ENCODE measurements around the gene HAUS3. TPM values are rescaled to one million over a fixed set of nuclear protein-coding genes. Genes with fewer than 3 reads are reported as not detected.
A peak's percentile ranks its signal among the peaks of the same experiment; 100 is the strongest.

Gene HAUS3
- total RNA-seq, 1 experiment from 2014 or later, result 11.9 TPM

DNA sequence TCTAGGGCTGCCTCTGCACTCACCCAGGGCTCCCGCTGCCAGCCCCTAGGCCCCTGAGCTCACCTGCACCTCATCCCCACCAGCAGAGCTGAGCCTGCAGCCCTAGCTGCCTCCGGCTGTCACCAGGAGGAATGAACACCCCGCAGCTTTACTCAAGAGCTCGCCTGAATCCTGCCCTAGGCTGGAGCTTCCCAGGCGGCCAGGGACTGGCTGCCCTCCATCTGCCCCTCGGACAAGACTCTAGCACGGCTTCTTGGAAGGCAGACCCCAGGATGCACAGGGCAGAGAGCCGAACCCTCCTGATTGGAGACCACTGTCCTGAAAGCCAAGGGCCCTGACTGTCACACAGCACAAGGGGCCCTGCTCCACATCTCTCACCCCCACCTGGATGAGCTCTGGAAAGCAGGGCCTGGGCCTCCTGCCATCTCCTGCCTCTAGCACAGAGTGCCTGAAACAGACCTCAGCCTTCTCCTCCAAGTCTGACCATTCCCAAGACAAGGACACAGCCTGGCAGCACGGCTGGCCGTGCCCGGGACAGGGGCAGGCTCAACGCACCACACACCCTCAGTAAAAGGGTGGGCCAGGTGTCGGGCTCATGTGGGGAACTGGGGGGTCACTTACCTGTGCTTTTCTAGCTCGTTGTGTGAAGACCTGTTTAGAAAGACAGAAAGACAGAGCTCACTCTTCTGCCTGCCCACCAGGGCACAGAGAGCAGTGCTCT lies 15.6 kb upstream of the HAUS3 start:
- Mint-ChIP-seq H3K4me1 (peaks cover 13% of the 10 kb centered on the region; the same call in 1 of the 2 replicates), H3K27ac (peak overlapping the region; percentile 27; the same call in 1 of the 2 replicates), H3K27me3 (ENCODE audit: low read depth) (no peaks in the 10 kb centered on the region), H3K9me3 (no peaks in the 10 kb centered on the region), H3K4me3 (no peak overlapping the region), H3K36me3 (no peaks in the 10 kb centered on the region)
- ATAC-seq, result no peak
- DNase-seq (ENCODE audit: low spot score), result peak; percentile 9
- CTCF ChIA-PET, result no interaction called here
- POLR2A ChIA-PET, result no interaction called here
- TF ChIP-seq TEAD1 (CRISPR knock-in tag; IDR thresholded peaks at IDR 0.05), result no peak
- TF ChIP-seq NR3C1 (CRISPR knock-in tag; conservative IDR thresholded peaks at IDR 0.05; ENCODE audit: low read depth), result no peak
- TF ChIP-seq NR1H2 (CRISPR knock-in tag; IDR thresholded peaks at IDR 0.05), result no peak
- no peak for TF ChIP-seq ZNF263 (CRISPR knock-in tag; IDR thresholded peaks at IDR 0.05; ENCODE audit: low read depth)
- TF ChIP-seq, protein P1, sequence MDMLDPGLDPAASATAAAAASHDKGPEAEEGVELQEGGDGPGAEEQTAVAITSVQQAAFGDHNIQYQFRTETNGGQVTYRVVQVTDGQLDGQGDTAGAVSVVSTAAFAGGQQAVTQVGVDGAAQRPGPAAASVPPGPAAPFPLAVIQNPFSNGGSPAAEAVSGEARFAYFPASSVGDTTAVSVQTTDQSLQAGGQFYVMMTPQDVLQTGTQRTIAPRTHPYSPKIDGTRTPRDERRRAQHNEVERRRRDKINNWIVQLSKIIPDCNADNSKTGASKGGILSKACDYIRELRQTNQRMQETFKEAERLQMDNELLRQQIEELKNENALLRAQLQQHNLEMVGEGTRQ (CRISPR knock-in tag; IDR thresholded peaks at IDR 0.05), result no peak

DNA sequence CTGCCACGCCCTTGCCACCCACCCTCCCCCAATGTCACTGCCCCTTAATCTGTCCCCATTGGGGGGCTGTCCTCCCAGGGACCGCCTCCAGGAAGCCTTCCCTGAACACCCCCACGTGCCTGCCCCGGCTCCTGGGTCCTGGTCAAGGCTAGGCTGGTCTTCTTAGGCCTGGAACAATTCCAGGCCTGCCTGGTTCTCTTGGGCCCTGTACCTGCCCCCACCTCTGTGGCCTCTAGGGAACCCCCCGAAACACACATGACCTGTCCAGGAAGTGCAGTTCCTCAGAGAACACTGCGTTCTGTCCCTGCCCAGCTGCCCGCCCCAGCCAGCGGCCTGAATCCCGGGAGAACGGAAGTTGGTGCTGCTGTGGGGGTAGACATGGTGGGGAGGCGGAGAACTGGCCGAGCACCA lies 14.9 kb upstream of the HAUS3 start:
- ChIA-PET CTCF (no interaction called here), POLR2A (no interaction called here)
- TF ChIP-seq SP1 (CRISPR knock-in tag; conservative IDR thresholded peaks at IDR 0.05), result no peak
- TF ChIP-seq RELA (CRISPR knock-in tag; IDR thresholded peaks at IDR 0.05; ENCODE audit: borderline replicate concordance), result no peak
- no peak for TF ChIP-seq MXD4 (CRISPR knock-in tag; IDR thresholded peaks at IDR 0.05; ENCODE audit: borderline replicate concordance)
- no peak for TF ChIP-seq ZNF138 (CRISPR knock-in tag; conservative IDR thresholded peaks at IDR 0.05)
- no peak for TF ChIP-seq ZNF671 (CRISPR knock-in tag; IDR thresholded peaks at IDR 0.05)
- TF ChIP-seq, protein P2, sequence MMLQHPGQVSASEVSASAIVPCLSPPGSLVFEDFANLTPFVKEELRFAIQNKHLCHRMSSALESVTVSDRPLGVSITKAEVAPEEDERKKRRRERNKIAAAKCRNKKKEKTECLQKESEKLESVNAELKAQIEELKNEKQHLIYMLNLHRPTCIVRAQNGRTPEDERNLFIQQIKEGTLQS (CRISPR knock-in tag; conservative IDR thresholded peaks at IDR 0.05), result no peak
- TF ChIP-seq ETV6 (CRISPR knock-in tag; IDR thresholded peaks at IDR 0.05), result no peak
- TF ChIP-seq ZNF317 (CRISPR knock-in tag; IDR thresholded peaks at IDR 0.05; ENCODE audit: borderline replicate concordance, low read depth), result no peak
- no peak for TF ChIP-seq TP53 (CRISPR knock-in tag; IDR thresholded peaks at IDR 0.05)
- TF ChIP-seq, protein P3, sequence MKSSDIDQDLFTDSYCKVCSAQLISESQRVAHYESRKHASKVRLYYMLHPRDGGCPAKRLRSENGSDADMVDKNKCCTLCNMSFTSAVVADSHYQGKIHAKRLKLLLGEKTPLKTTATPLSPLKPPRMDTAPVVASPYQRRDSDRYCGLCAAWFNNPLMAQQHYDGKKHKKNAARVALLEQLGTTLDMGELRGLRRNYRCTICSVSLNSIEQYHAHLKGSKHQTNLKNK (CRISPR knock-in tag; IDR thresholded peaks at IDR 0.05), result no peak
- TF ChIP-seq, protein P1 (CRISPR knock-in tag; IDR thresholded peaks at IDR 0.05), result no peak
- H3K4me1 Mint-ChIP-seq, result peaks cover 13% of the 10 kb centered on the region; the same call in 1 of the 2 replicates
- H3K9me3 Mint-ChIP-seq, result no peaks in the 10 kb centered on the region
- DNase-seq (ENCODE audit: low spot score), result no peak
- H3K27me3 Mint-ChIP-seq (ENCODE audit: low read depth), result no peaks in the 10 kb centered on the region
- H3K36me3 Mint-ChIP-seq, result no peaks in the 10 kb centered on the region
- H3K27ac Mint-ChIP-seq, result no peak overlapping the region
- no peak overlapping the region for H3K4me3 Mint-ChIP-seq
- ATAC-seq, result no peak

DNA sequence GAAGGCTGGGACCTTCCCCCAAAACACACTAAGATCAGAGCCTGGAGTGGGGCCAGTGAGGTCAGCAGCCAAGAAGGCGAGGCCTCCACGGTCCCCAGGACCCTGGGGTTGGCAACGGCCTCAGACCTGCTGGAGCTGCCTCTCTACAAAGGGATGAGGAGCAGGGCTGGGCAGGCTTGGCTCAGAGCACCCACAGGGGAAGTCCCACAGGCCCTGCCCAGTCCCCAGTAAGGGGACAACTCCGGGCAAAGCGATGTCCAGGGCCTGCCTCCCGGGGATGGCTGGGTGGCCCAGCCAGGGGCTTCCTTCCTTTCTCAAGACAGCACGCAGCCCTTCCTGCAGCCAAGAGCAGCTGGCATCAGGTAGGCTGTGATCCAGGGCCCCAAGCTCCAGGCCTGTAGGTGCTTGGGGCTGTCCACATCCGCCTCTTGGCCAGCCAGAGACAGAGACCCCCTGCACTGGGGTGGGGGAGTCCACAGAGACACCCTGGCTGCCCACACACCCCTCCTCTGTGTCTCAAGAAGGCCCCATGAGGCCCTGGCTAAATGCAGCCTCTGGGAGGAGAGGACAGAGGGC lies 14.3 kb upstream of the HAUS3 start:
- ATAC-seq, result no peak
- ChIA-PET CTCF (no interaction called here), POLR2A (no interaction called here)
- no peaks in the 10 kb centered on the region for H3K27me3 Mint-ChIP-seq (ENCODE audit: low read depth)
- no peak for TF ChIP-seq GABPB1 (CRISPR knock-in tag; IDR thresholded peaks at IDR 0.05)
- TF ChIP-seq, protein P4, sequence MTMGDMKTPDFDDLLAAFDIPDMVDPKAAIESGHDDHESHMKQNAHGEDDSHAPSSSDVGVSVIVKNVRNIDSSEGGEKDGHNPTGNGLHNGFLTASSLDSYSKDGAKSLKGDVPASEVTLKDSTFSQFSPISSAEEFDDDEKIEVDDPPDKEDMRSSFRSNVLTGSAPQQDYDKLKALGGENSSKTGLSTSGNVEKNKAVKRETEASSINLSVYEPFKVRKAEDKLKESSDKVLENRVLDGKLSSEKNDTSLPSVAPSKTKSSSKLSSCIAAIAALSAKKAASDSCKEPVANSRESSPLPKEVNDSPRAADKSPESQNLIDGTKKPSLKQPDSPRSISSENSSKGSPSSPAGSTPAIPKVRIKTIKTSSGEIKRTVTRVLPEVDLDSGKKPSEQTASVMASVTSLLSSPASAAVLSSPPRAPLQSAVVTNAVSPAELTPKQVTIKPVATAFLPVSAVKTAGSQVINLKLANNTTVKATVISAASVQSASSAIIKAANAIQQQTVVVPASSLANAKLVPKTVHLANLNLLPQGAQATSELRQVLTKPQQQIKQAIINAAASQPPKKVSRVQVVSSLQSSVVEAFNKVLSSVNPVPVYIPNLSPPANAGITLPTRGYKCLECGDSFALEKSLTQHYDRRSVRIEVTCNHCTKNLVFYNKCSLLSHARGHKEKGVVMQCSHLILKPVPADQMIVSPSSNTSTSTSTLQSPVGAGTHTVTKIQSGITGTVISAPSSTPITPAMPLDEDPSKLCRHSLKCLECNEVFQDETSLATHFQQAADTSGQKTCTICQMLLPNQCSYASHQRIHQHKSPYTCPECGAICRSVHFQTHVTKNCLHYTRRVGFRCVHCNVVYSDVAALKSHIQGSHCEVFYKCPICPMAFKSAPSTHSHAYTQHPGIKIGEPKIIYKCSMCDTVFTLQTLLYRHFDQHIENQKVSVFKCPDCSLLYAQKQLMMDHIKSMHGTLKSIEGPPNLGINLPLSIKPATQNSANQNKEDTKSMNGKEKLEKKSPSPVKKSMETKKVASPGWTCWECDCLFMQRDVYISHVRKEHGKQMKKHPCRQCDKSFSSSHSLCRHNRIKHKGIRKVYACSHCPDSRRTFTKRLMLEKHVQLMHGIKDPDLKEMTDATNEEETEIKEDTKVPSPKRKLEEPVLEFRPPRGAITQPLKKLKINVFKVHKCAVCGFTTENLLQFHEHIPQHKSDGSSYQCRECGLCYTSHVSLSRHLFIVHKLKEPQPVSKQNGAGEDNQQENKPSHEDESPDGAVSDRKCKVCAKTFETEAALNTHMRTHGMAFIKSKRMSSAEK (CRISPR knock-in tag; IDR thresholded peaks at IDR 0.05; ENCODE audit: borderline replicate concordance), result no peak
- TF ChIP-seq CBFB (CRISPR knock-in tag; IDR thresholded peaks at IDR 0.05; ENCODE audit: low read depth), result no peak
- TF ChIP-seq ZNF416 (CRISPR knock-in tag; IDR thresholded peaks at IDR 0.05), result no peak
- no peak for TF ChIP-seq ZNF317 (CRISPR knock-in tag; IDR thresholded peaks at IDR 0.05; ENCODE audit: borderline replicate concordance, low read depth)
- no peak for TF ChIP-seq SP1 (CRISPR knock-in tag; conservative IDR thresholded peaks at IDR 0.05)
- TF ChIP-seq JAZF1 (CRISPR knock-in tag; IDR thresholded peaks at IDR 0.05), result no peak
- no peak for TF ChIP-seq ZNF219 (CRISPR knock-in tag; IDR thresholded peaks at IDR 0.05; ENCODE audit: borderline replicate concordance)
- TF ChIP-seq, protein P5, sequence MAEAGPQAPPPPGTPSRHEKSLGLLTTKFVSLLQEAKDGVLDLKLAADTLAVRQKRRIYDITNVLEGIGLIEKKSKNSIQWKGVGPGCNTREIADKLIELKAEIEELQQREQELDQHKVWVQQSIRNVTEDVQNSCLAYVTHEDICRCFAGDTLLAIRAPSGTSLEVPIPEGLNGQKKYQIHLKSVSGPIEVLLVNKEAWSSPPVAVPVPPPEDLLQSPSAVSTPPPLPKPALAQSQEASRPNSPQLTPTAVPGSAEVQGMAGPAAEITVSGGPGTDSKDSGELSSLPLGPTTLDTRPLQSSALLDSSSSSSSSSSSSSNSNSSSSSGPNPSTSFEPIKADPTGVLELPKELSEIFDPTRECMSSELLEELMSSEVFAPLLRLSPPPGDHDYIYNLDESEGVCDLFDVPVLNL (CRISPR knock-in tag; IDR thresholded peaks at IDR 0.05; ENCODE audit: borderline replicate concordance, low read depth), result no peak
- TF ChIP-seq OVOL2 (CRISPR knock-in tag; IDR thresholded peaks at IDR 0.05; ENCODE audit: borderline replicate concordance), result no peak
- H3K27ac Mint-ChIP-seq, result no peak overlapping the region
- H3K9me3 Mint-ChIP-seq, result no peaks in the 10 kb centered on the region
- peaks cover 13% of the 10 kb centered on the region; the same call in 1 of the 2 replicates for H3K4me1 Mint-ChIP-seq
- no peaks in the 10 kb centered on the region for H3K36me3 Mint-ChIP-seq
- no peak overlapping the region for H3K4me3 Mint-ChIP-seq
- DNase-seq (ENCODE audit: low spot score), result no peak

All from WTC11 (cell line).